Endothelial cell of umbilical vein (primary cell): ENCODE results near the gene TJP3. TPM values are rescaled to one million over a fixed set of nuclear protein-coding genes. Genes with fewer than 3 reads are reported as not detected.

Experiments
- BruUV-seq: library from RNA; stranded (reverse); fragments of 400-500 nt; replicated peaks from 2 replicates; lab custom pipeline; 2021; lab: Mats Ljungman, UMichigan
- CTCF ChIA-PET: fragments of 300-600, 350-600 bp; sonication (Branson Sonifier 250); formaldehyde crosslinking; loops from one replicate; lab custom pipeline; 2021; ENCODE audit warnings: antibody characterized with exemption, inconsistent platforms; lab: Charles Lee
- POLR2A ChIA-PET: fragments of 300-600, 350-600 bp; sonication (Branson Sonifier 250); formaldehyde crosslinking; loops from one replicate; lab custom pipeline; 2021; ENCODE audit warnings: antibody characterized with exemption, inconsistent platforms; lab: Charles Lee
- DNase-seq: peaks from one replicate; pipeline ENCODE4 v3.0.0-alpha.2; 2011; ENCODE audit warnings: low read depth, low spot score
- FAIRE-seq: peaks from 2 replicates; lab custom pipeline; 2011; peaks lifted over from hg19 to GRCh38; lab: Jason Lieb, UNC
- H2AFZ ChIP-seq: 2 replicates; pipeline ENCODE4 v1.6.0; 2012; ENCODE audit warnings: low read depth, low read length, control low read depth, inconsistent platforms
- H3K27ac ChIP-seq: 2 replicates; pipeline ENCODE4 v1.5.1; 2011; ENCODE audit warnings: low read depth, mild to moderate bottlenecking, control low read depth, low read length, moderate library complexity; ENCODE audit not compliant: insufficient read depth
- H3K27me3 ChIP-seq, 2 experiments: 2 replicates each; pipeline versions ENCODE4 v1.6.0 to v1.6.1; 2011; ENCODE audit warnings: low read length in 2 of 2, mixed read lengths in 1 of 2; ENCODE audit not compliant: control insufficient read depth in 2 of 2, insufficient read depth in 2 of 2
- H3K36me3 ChIP-seq, 2 experiments: 2 replicates in 1 of 2; 3 replicates in 1 of 2; pipeline ENCODE4 v1.5.1; 2011; ENCODE audit warnings: low read length in 2 of 2, mild to moderate bottlenecking in 1 of 2, moderate library complexity in 1 of 2; ENCODE audit not compliant: control insufficient read depth in 2 of 2, insufficient read depth in 2 of 2; ENCODE audit errors: extremely low read depth in 1 of 2
- H3K4me1 ChIP-seq: 3 replicates; pipeline ENCODE4 v1.5.1; 2011; ENCODE audit warnings: mild to moderate bottlenecking, low read length; ENCODE audit not compliant: control insufficient read depth, insufficient read depth; ENCODE audit errors: extremely low read depth
- H3K4me2 ChIP-seq: 2 replicates; pipeline ENCODE4 v1.6.1; 2011; ENCODE audit warnings: low read length, control low read depth, mixed read lengths; ENCODE audit not compliant: insufficient read depth
- H3K4me3 ChIP-seq, 3 experiments: fragments of 200-600 bp in 1 of 3; sonication (generic), shearing (Covaris generic) in 1 of 3; replicated peaks in 1 of 3; 2 replicates each; pipeline ENCODE4 v1.5.1; 2011 to 2016; ENCODE audit warnings: control low read depth in 3 of 3, low read length in 3 of 3, mild to moderate bottlenecking in 2 of 3, inconsistent platforms in 1 of 3, low read depth in 1 of 3, moderate library complexity in 1 of 3; ENCODE audit not compliant: insufficient read depth in 1 of 3
- H3K79me2 ChIP-seq: 2 replicates; pipeline ENCODE4 v1.6.0; 2012; ENCODE audit warnings: low read length, inconsistent platforms; ENCODE audit not compliant: control insufficient read depth, insufficient read depth
- H3K9ac ChIP-seq: replicated peaks from 2 replicates; pipeline ENCODE3; 2011; ENCODE audit warnings: low read length, control low read depth; ENCODE audit not compliant: insufficient read depth; ENCODE audit errors: extremely low read depth
- H3K9me1 ChIP-seq: replicated peaks from 3 replicates; pipeline ENCODE4 v1.6.0; 2011; ENCODE audit warnings: mild to moderate bottlenecking, low read length; ENCODE audit not compliant: control insufficient read depth, insufficient read depth; ENCODE audit errors: extremely low read depth
- H3K9me3 ChIP-seq: replicated peaks from 2 replicates; pipeline ENCODE4 v1.5.1; 2012; ENCODE audit warnings: low read length, inconsistent platforms; ENCODE audit not compliant: control insufficient read depth, insufficient read depth
- H4K20me1 ChIP-seq: replicated peaks from 2 replicates; pipeline ENCODE3; 2011; ENCODE audit warnings: mild to moderate bottlenecking, low read length; ENCODE audit not compliant: control insufficient read depth, insufficient read depth; ENCODE audit errors: extremely low read depth
- EZH2 ChIP-seq: IDR thresholded peaks from 2 replicates; pipeline ENCODE4 v1.6.1; 2012; ENCODE audit warnings: borderline replicate concordance, low read depth, mild to moderate bottlenecking, moderate library complexity, low read length, inconsistent platforms; ENCODE audit not compliant: severe bottlenecking
- FOS ChIP-seq: IDR thresholded peaks from 2 replicates; pipeline ENCODE4 v1.6.1; 2011; ENCODE audit warnings: mild to moderate bottlenecking, low read length, moderate library complexity, borderline replicate concordance; ENCODE audit not compliant: insufficient read depth
- GATA2 ChIP-seq: IDR thresholded peaks from 2 replicates; pipeline ENCODE4 v1.7.0; 2011; ENCODE audit warnings: low read depth, mild to moderate bottlenecking, moderate library complexity, mixed read lengths, low read length; ENCODE audit not compliant: insufficient read length, insufficient read depth
- JUN ChIP-seq: IDR thresholded peaks from 2 replicates; pipeline ENCODE4 v1.6.1; 2011; ENCODE audit warnings: borderline replicate concordance, low read depth; ENCODE audit not compliant: insufficient read length, insufficient read depth
- MAX ChIP-seq: IDR thresholded peaks from 2 replicates; pipeline ENCODE4 v1.6.1; 2011; ENCODE audit not compliant: insufficient read depth, insufficient read length
- MYC ChIP-seq: IDR thresholded peaks from one replicate; pipeline ENCODE4 v1.6.1; 2011; ENCODE audit warnings: mild to moderate bottlenecking, low read depth, low read length
- POLR2A ChIP-seq: IDR thresholded peaks from 2 replicates; pipeline ENCODE4 v1.6.1; 2012; ENCODE audit warnings: low read depth, mild to moderate bottlenecking, control low read depth, low read length
- POLR2AphosphoS5 ChIP-seq: IDR thresholded peaks from 2 replicates; pipeline ENCODE4 v1.6.1; 2012; ENCODE audit warnings: low read depth, mild to moderate bottlenecking, control low read depth, low read length, moderate library complexity; ENCODE audit not compliant: insufficient read depth
- dilution Hi-C: fragments of 300-500 bp; cut with MboI; formaldehyde crosslinking; loops from one replicate; pipeline ENCODE4 v1.15.0; 2019; ENCODE audit warnings: low sequenced_read_pairs; ENCODE audit not compliant: extremely low pct_ligation_motif_present
- intact Hi-C: fragments of 100-400 bp; cut with micrococcal nuclease; formaldehyde crosslinking; loops from one replicate; pipeline ENCODE4 v1.10.0; 2022
- polyA plus RNA-seq, 4 experiments: library from polyadenylated mRNA; depleted of rRNA in 3 of 4; stranded (reverse) in 3 of 4; unstranded in 1 of 4; fragments of >200 nt; gene quantifications; 2 replicates each; pipeline versions ENCODE4 v1.2.1 to v1.2.3, GENCODE V29; 2011 to 2012; ENCODE audit warnings: missing spikeins in 1 of 4
- total RNA-seq: library from RNA; stranded (reverse); gene quantifications from 2 replicates; pipeline ENCODE4 v1.2.3, GENCODE V29; 2021
- TF ChIP-seq, protein P1 (sequence below), 2 donors: IDR thresholded peaks; 1 replicate in 1 of 2; 2 replicates in 1 of 2; pipeline ENCODE4 v1.5.1; 2011; ENCODE audit warnings: low read length in 2 of 2, mild to moderate bottlenecking in 2 of 2, moderate library complexity in 2 of 2, control low read depth in 1 of 2, inconsistent platforms in 1 of 2, low read depth in 1 of 2; ENCODE audit not compliant: insufficient read depth in 1 of 2; ENCODE audit errors: extremely low read depth in 1 of 2

Gene TJP3
- total and polyA plus RNA-seq, 2 donors (not counting 3 experiments of a cell fraction or from before 2014, with no cell fraction given) = 0.10 TPM; not detected in 1

- POLR2A ChIA-PET = no interaction called here
- intact Hi-C loops (no loop called here), dilution Hi-C loops (no loop called here)
- H3K9me1 ChIP-seq = no peaks in the 10 kb centered on the region
- H3K27me3 ChIP-seq = no peaks in the 10 kb centered on the region
- FAIRE-seq (no peak), DNase-seq (no peak)
- CTCF ChIA-PET = no interaction called here
- no peak overlapping the region for H3K4me3 ChIP-seq
- no peaks in the 10 kb centered on the region for H3K79me2 ChIP-seq
- H3K4me1 ChIP-seq = no peaks in the 10 kb centered on the region
- H3K9ac ChIP-seq = no peak overlapping the region
- no peaks in the 10 kb centered on the region for H4K20me1 ChIP-seq
- no peak overlapping the region for H3K4me2 ChIP-seq
- H3K27ac ChIP-seq = no peak overlapping the region
- TF ChIP-seq JUN (no peak), POLR2AphosphoS5 (no peak), MYC (no peak), MAX (no peak), GATA2 (no peak), POLR2A (no peak), FOS (no peak), EZH2 (no peak)
- TF ChIP-seq, protein P1, sequence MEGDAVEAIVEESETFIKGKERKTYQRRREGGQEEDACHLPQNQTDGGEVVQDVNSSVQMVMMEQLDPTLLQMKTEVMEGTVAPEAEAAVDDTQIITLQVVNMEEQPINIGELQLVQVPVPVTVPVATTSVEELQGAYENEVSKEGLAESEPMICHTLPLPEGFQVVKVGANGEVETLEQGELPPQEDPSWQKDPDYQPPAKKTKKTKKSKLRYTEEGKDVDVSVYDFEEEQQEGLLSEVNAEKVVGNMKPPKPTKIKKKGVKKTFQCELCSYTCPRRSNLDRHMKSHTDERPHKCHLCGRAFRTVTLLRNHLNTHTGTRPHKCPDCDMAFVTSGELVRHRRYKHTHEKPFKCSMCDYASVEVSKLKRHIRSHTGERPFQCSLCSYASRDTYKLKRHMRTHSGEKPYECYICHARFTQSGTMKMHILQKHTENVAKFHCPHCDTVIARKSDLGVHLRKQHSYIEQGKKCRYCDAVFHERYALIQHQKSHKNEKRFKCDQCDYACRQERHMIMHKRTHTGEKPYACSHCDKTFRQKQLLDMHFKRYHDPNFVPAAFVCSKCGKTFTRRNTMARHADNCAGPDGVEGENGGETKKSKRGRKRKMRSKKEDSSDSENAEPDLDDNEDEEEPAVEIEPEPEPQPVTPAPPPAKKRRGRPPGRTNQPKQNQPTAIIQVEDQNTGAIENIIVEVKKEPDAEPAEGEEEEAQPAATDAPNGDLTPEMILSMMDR (IDR thresholded peaks at IDR 0.05; ENCODE audit: extremely low read depth in 1 of 2, insufficient read depth in 1 of 2, low read depth in 1 of 2, low read length in 2 of 2) = no peak
- H3K36me3 ChIP-seq = no peaks in the 10 kb centered on the region
- H3K9me3 ChIP-seq = no peaks in the 10 kb centered on the region
- no TSS peak for BruUV-seq
- H2AFZ ChIP-seq = no peak overlapping the region
Observed at GRCh38 chr19:3736106-3736724, 28.0 kb downstream of the TJP3 start.
